NK-92 treated with Interleukin-12 subunit alpha and Interleukin-12 subunit beta, amount 100 ng/mL, for 24 hours (cell line): ENCODE results near the gene INSR.
"Not testable (repeated sequence)": the region's sequence is repeated elsewhere in the genome, so short reads cannot be mapped to it uniquely, and the experiment has no call there.

Source experiments
- DNase-seq: peaks from one replicate; lab custom pipeline; 2025; lab: John Stamatoyannopoulos, UW

Gene INSR

GRCh38 chr19:7293762-7294557, at the start of gene INSR:
Gene INSR, minus strand, starts transcription at chr19:7294414. Its CDS starts 523 bp downstream, at chr19:7293891.
- no peak for DNase-seq

DNA sequence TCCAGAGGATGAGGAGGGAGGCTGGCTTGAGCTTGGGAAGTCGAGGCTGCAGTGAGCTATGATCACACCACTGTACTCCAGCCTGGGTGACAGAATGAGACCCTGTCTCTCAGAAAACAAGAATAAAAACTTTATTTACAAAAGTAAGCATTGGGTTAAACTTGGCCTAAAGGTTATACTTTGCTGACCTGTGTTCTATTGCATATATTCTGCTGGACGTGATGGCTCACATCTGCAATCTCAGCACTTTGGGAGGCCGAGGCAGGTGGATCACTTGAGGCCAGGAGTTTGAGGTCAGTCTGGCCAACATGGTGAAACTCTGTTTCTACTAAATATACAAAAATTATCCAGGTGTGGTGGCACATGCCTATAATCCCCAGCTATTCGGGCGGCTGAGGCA, 47.9 kb upstream of the INSR start:
- no peak for DNase-seq

GRCh38 chr19:7340959-7341837, 47.0 kb upstream of the INSR start:
- peak; percentile 66 for DNase-seq

DNA sequence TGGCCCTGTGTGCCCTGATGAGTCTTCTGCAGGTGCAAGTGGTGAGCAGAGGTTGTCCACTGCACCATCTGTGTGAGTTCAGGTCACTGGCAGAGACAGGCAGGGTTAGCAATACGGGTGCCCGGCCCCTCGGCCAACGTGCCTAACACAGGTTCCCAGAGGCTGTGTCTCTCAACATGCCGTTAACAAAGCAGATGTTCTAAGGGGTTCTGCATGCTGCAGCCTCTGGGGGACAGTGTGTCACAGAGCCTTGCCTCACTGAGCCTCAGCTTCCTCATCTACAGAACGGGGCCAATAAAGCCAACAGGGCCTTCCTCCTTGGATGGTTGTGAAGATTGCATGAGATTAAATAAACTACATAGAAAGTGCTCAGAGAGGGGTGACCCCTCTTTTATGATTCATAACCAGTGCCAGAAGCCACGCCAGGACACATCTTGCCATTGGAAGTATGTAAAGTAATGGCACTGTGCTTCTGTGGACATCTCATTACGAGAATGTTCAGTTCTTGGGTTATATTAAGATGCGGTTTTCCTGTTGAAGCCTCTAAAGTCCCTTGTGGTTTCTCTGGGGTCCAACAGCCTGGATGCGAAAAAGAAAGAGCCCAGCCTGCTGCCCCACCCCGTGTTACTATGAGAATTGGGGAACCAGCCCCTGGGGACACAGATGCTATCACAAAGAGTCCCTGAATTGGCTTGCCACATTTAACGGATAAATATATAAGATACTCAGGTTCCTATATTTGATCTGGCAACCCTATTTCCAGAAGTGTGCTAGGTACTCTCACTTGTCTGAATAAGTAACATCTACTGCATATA, 43.4 kb upstream of the INSR start:
- peak; percentile 55 for DNase-seq

DNA sequence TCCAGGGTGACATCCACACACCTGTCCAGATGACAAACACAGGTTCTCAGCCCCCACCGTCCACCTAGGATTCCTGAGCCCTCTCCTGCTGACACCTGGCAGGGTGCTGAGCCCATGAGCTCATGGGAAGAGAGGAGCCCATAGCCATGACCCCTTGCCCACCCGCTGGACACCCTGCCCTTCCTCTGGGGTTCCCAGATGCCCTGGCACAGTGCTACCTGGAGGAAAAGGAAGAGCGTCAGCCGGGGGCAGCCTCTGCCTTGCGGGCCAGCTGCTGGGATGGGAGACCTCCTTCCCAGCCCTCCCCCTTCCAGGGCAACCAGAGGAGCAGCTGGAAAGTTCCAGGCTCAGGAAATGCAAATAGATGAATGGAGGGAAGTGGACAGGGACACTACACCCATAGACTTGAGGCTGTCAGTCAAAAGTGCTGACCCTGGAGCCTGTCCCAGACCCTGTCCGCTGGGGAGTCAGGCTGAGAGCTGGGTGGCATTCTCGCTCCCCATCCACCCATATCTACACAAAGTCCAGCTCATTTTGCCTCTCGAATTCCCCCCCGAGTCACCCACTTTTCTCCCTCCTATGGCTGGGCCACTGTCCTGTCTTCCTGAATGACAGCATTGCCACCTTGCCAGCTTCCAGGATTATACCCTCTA, 42.2 kb upstream of the INSR start:
- DNase-seq = no peak

GRCh38 chr19:7333198-7334118, 39.2 kb upstream of the INSR start:
- DNase-seq = no peak

- DNase-seq = no peak
Observed at GRCh38 chr19:7331446-7331845, 37.2 kb upstream of the INSR start.

DNA sequence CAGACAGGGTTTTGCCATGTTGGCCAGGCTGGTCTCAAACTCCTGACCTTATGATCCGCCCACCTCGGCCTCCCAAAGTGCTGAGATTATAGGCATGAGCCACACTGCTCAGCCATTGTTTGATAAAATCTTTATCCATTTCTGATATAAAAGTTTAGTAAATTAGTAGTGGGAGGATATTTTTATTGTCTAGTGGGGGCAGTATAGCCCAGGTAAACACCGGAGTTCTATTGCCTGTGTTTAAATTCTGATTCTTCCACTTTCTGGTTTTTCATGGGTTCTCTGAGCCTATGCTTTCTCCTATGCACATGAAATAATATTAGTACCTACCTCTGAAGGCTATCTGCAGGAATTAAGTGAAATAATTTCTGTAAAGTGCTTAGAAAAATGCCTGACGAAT, 34.4 kb upstream of the INSR start:
- DNase-seq = no peak

DNA sequence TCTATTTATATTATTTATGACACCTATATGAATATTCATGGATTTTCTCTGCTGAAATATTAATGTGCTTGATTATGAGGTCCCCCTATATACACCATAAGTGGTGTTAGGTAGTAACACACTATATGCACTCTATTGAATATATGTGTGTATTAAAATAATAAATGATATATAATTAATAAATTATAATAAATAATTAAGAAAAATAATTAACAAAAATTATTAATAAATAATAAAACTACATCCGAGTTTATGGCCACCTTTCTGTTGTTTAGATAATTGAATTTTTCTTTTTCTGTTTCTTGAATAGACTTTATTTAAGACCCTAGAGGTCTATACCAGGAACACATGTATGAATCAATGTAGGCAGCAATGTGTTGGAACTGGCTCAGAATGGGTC, 33.6 kb upstream of the INSR start:
- no peak for DNase-seq

DNA sequence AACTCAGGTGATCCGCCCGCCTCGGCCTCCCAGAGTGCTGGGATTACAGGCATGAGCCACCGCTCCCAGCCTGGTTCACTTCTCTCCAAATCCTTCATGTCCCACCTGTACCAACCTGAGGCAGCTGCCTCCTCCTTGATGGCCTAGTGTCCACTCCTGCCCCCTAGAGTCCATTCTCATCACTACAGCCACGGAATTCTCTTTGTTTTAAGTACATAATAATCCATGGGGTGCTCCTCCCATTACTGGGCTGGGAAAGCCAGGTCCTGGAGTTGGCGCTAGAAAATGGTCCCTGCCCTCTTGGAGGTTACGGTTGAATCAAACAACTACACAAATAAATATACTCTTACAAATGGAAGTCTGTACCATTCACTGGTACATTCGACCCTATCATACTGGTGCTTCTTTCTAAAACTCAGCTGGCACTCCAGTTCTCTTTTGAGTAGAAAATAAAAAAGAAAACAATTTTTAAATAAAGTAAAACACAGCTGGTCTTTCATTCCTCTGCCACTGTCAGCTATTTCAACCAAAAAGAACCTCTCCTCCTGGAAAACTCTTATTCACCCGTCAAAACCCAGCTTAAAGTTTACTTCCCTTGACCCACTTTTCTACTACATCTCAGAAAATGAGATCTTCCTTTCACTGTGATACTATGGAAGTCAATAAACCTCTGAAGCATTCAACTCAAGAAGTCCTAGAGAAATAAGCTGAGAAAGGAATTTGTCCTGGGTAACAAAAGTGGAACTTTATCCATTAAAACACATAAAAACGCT, 32.1 kb upstream of the INSR start:
- peak; percentile 27 for DNase-seq

- DNase-seq = no peak
Observed at GRCh38 chr19:7318176-7318575, 24.0 kb upstream of the INSR start.

- no peak for DNase-seq
Observed at GRCh38 chr19:7312816-7313215, 18.6 kb upstream of the INSR start.

- DNase-seq = no peak
Observed at GRCh38 chr19:7311911-7312310, 17.7 kb upstream of the INSR start.

GRCh38 chr19:7308327-7308726, 14.1 kb upstream of the INSR start:
- DNase-seq = not testable (repeated sequence)

DNA sequence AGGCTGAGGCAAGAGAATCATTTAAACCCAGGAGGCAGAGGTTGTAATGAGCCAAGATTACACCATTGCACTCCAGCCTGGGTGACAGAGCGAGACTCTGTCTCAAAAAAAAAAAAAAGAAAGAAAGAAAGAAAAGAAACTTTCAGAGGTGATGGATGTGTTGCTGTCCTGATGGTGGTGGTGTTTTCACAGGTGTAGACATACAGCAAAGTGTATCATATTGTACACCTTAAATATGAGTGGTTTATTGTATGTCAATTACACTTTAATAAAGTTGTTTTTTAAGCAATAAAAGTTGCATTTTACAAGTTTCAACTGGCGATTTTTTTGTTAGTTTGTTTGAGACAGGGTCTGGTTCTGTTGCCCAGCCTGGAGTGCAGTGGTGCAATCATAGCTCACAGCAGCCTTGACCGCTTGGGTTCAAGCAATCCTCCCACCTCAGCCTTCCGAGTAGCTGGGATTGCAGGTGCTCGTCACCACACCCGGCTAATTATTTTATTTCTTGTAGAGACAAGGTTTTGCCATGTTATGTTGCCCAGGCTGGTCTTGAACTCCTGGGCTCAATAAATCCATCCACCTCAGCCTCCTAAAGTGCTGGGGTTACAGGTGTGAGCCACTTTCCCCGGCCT, 13.5 kb upstream of the INSR start:
- DNase-seq = no peak

DNA sequence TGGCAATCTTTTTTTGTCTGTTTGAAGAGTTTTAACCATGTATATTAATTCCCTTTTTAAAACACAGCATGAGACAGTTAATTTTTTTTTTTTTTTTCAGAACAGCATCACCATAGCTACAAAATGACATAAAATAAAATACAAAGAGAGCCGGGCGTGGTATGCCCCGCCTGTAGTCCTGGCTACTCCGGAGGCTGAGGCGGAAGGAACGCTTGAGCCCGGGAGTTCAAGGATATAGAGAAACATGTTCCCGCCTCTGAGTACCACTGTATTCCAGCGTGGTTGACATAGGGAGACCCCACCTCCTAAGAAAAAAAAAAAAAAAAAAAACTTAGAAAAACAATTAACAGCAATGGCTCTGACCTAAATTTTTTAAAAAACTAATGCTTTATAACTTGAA, 10.0 kb upstream of the INSR start:
- DNase-seq = no peak

DNA sequence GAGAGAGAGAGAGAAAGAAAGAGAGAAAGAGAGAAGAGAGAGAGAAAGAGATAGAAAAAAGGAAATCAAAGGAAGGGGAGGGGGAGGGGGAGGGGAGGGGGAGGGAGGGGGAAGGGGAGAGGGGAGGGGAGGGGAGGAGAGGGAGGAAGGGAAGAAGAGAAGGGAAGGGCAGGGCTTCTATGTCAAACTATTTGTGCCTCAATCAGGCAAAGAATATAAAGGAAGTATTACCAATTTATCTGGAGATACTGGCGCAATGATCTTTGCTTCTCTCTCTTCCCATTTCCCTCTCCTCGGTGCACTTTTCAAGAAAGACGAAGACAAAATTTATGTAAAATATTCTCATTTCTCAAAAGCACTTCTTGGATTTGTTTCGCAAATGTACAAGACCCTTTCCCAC, 9.3 kb upstream of the INSR start:
- DNase-seq = no peak

DNA sequence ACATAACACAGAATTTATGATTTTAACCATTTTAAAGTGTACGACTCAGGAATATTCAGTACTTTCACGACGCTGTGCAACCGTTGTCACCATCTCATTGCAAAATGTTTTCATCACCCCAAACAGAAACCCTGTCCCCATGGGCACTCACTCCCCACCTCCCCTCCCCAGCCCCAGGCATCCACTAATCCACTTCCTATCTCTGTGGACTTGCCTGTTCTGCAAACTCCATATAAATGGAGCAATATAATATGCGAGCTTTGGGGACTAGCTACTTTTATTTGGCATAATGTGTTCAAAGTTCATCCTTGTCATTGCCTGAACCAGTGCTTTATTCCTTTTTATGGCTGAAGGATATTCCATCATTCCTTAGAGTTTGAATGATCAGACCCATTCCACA, 7.3 kb upstream of the INSR start:
- DNase-seq = no peak

DNA sequence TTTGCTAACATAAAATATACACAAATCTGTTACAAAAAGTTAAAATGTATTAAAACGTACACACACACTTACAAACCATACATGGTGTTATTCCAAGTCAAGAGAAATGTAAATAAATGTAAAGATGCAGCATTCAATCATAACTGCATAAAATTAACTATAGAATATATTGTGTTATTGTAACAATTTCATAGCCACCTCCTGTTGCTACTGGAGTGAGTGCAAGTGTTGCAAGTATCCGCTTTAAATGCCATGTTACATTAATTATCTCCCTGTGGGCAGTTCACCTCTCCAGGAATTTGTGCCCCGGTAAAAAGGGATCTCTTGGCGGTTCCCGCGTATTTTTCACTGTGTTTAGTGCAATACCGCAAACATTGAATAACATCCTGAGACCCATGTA, 3.5 kb upstream of the INSR start:
- no peak for DNase-seq
